GOT3 (cell line): ENCODE measurements around the gene RIMBP2.

Experiments
- DNase-seq: peaks from one replicate; lab custom pipeline; 2025; ENCODE audit warnings: mixed read lengths; lab: John Stamatoyannopoulos, UW

The RIMBP2 gene

GRCh38 chr12:130423991-130424857 is 291.9 kb downstream of the RIMBP2 start:
- no peak for DNase-seq

- no peak for DNase-seq
These were observed 293.0 kb downstream of the RIMBP2 start for GRCh38 chr12:130423136-130423535.

GRCh38 chr12:130422676-130423075 is 293.4 kb downstream of the RIMBP2 start:
- DNase-seq: no peak

GRCh38 chr12:130421896-130422295 is 294.2 kb downstream of the RIMBP2 start:
- no peak for DNase-seq

- DNase-seq: no peak
These were observed 296.0 kb downstream of the RIMBP2 start for GRCh38 chr12:130420071-130420470.

- no peak for DNase-seq
These were observed 297.0 kb downstream of the RIMBP2 start for GRCh38 chr12:130419116-130419515.

GRCh38 chr12:130418251-130418650 is 297.8 kb downstream of the RIMBP2 start:
- DNase-seq: no peak

- DNase-seq: no peak
These were observed 301.7 kb downstream of the RIMBP2 start for GRCh38 chr12:130414381-130414780.

- DNase-seq: no peak
These were observed 302.2 kb downstream of the RIMBP2 start for GRCh38 chr12:130413909-130414308.

GRCh38 chr12:130412384-130412783 is 303.7 kb downstream of the RIMBP2 start:
- DNase-seq: no peak

- no peak for DNase-seq
These were observed 310.8 kb downstream of the RIMBP2 start for GRCh38 chr12:130405332-130405731.

- no peak for DNase-seq
These were observed 314.4 kb downstream of the RIMBP2 start for GRCh38 chr12:130401703-130402102.

- DNase-seq: no peak
These were observed 317.8 kb downstream of the RIMBP2 start for GRCh38 chr12:130398100-130398848.

- no peak for DNase-seq
These were observed 319.4 kb downstream of the RIMBP2 start for GRCh38 chr12:130396667-130397066.

GRCh38 chr12:130394906-130395305 is 321.2 kb downstream of the RIMBP2 start:
- DNase-seq: no peak

- DNase-seq: no peak
These were observed 324.9 kb downstream of the RIMBP2 start for GRCh38 chr12:130391186-130391585.

GRCh38 chr12:130385193-130385592 is 330.9 kb downstream of the RIMBP2 start:
- no peak for DNase-seq

GRCh38 chr12:130384234-130384633 is 331.9 kb downstream of the RIMBP2 start:
- no peak for DNase-seq

GRCh38 chr12:130382818-130383217 is 333.3 kb downstream of the RIMBP2 start:
- DNase-seq: no peak

- DNase-seq: no peak
These were observed 340.5 kb downstream of the RIMBP2 start for GRCh38 chr12:130375296-130376287.

GRCh38 chr12:130374083-130374482 is 342.0 kb downstream of the RIMBP2 start:
- no peak for DNase-seq

- DNase-seq: no peak
These were observed 343.2 kb downstream of the RIMBP2 start for GRCh38 chr12:130372936-130373335.
